ENCODE measurements around the gene CERS4.

Gene CERS4

GRCh38 chr19:8252922-8253589 is 43.9 kb downstream of the CERS4 start:
- Histone ChIP-seq H3K4me2 (ENCODE audit: low read depth, low read length, poor library complexity, severe bottlenecking) (no peak overlapping the region), H3K9ac (ENCODE audit: low read length) (no peak overlapping the region), H3K36me3 (ENCODE audit: low read length) (no peaks in the 10 kb centered on the region), H3K9me3 (ENCODE audit: insufficient read depth, low read length) (no peaks in the 10 kb centered on the region), H3K9me2 (replicated peaks; ENCODE audit: insufficient read depth, low read length) (no peaks in the 10 kb centered on the region), H3F3A (ENCODE audit: insufficient read depth) (no peaks in the 10 kb centered on the region), H3K27ac (ENCODE audit: low read depth, low read length) (no peak overlapping the region), H4K20me1 (ENCODE audit: low read depth, low read length) (no peaks in the 10 kb centered on the region), H3K79me2 (ENCODE audit: insufficient read depth, low read length) (no peaks in the 10 kb centered on the region), H3K4me3 (ENCODE audit: insufficient read depth, low read length, poor library complexity, severe bottlenecking) (no peak overlapping the region), H3K27me3 (ENCODE audit: low read length) (no peaks in the 10 kb centered on the region), H2AFZ (ENCODE audit: low read depth, low read length, severe bottlenecking) (no peak overlapping the region)
- TF ChIP-seq CTCF (IDR thresholded peaks at IDR 0.05; ENCODE audit: insufficient read depth, low read length, poor library complexity, severe bottlenecking), result peak; percentile 89
- no peak for TF ChIP-seq EZH2phosphoT487 (conservative IDR thresholded peaks at IDR 0.05; ENCODE audit: low read length)

GRCh38 chr19:8253678-8254077 is 44.5 kb downstream of the CERS4 start:
- no peaks in the 10 kb centered on the region for H3F3A ChIP-seq (ENCODE audit: insufficient read depth)
- H4K20me1 ChIP-seq (ENCODE audit: low read depth, low read length), result no peaks in the 10 kb centered on the region
- no peaks in the 10 kb centered on the region for H3K36me3 ChIP-seq (ENCODE audit: low read length)
- no peak overlapping the region for H3K9ac ChIP-seq (ENCODE audit: low read length)
- no peaks in the 10 kb centered on the region for H3K9me2 ChIP-seq (replicated peaks; ENCODE audit: insufficient read depth, low read length)
- TF ChIP-seq CTCF (IDR thresholded peaks at IDR 0.05; ENCODE audit: insufficient read depth, low read length, poor library complexity, severe bottlenecking) (no peak), EZH2phosphoT487 (conservative IDR thresholded peaks at IDR 0.05; ENCODE audit: low read length) (no peak)
- H3K4me3 ChIP-seq (ENCODE audit: insufficient read depth, low read length, poor library complexity, severe bottlenecking), result no peak overlapping the region
- H3K9me3 ChIP-seq (ENCODE audit: insufficient read depth, low read length), result no peaks in the 10 kb centered on the region
- H3K4me2 ChIP-seq (ENCODE audit: low read depth, low read length, poor library complexity, severe bottlenecking), result no peak overlapping the region
- H2AFZ ChIP-seq (ENCODE audit: low read depth, low read length, severe bottlenecking), result no peak overlapping the region
- H3K27me3 ChIP-seq (ENCODE audit: low read length), result no peaks in the 10 kb centered on the region
- H3K79me2 ChIP-seq (ENCODE audit: insufficient read depth, low read length), result no peaks in the 10 kb centered on the region
- H3K27ac ChIP-seq (ENCODE audit: low read depth, low read length), result no peak overlapping the region

GRCh38 chr19:8254286-8255001 is 45.3 kb downstream of the CERS4 start:
- Histone ChIP-seq H3K9me3 (ENCODE audit: insufficient read depth, low read length) (no peaks in the 10 kb centered on the region), H3K36me3 (ENCODE audit: low read length) (no peaks in the 10 kb centered on the region), H3K27ac (ENCODE audit: low read depth, low read length) (no peak overlapping the region), H4K20me1 (ENCODE audit: low read depth, low read length) (no peaks in the 10 kb centered on the region), H3K4me3 (ENCODE audit: insufficient read depth, low read length, poor library complexity, severe bottlenecking) (no peak overlapping the region), H2AFZ (ENCODE audit: low read depth, low read length, severe bottlenecking) (no peak overlapping the region), H3K4me2 (ENCODE audit: low read depth, low read length, poor library complexity, severe bottlenecking) (no peak overlapping the region), H3K79me2 (ENCODE audit: insufficient read depth, low read length) (no peaks in the 10 kb centered on the region), H3K9ac (ENCODE audit: low read length) (no peak overlapping the region), H3K9me2 (replicated peaks; ENCODE audit: insufficient read depth, low read length) (no peaks in the 10 kb centered on the region), H3K27me3 (ENCODE audit: low read length) (no peaks in the 10 kb centered on the region), H3F3A (ENCODE audit: insufficient read depth) (no peaks in the 10 kb centered on the region)
- no peak for TF ChIP-seq CTCF (IDR thresholded peaks at IDR 0.05; ENCODE audit: insufficient read depth, low read length, poor library complexity, severe bottlenecking)
- TF ChIP-seq EZH2phosphoT487 (conservative IDR thresholded peaks at IDR 0.05; ENCODE audit: low read length), result no peak

Data from SU-DHL-6 (cell line).